Activated CD4-positive, alpha-beta T cell treated with anti-CD3 and anti-CD28 coated beads, Interleukin-2, amount 50 U/mL, for 16 hours (primary cell): ENCODE measurements around the gene HFE.
"Not testable (repeated sequence)": the region's sequence is repeated elsewhere in the genome, so short reads cannot be mapped to it uniquely, and the experiment has no call there.

Experiments used
- DNase-seq: peaks from one replicate; pipeline ENCODE4 v3.0.0-alpha.2; 2020

Gene HFE

GRCh38 chr6:26064619-26065257, 22.5 kb upstream of the HFE start:
- DNase-seq = peak; percentile 64

GRCh38 chr6:26065952-26066380, 21.3 kb upstream of the HFE start:
- DNase-seq = peak; percentile 83

- no peak for DNase-seq
Observed at GRCh38 chr6:26067367-26067766, 19.9 kb upstream of the HFE start.

- no peak for DNase-seq
Observed at GRCh38 chr6:26068036-26068435, 19.2 kb upstream of the HFE start.

GRCh38 chr6:26071135-26071534, 16.1 kb upstream of the HFE start:
- DNase-seq = no peak

GRCh38 chr6:26075063-26075717, 12.0 kb upstream of the HFE start:
- DNase-seq = no peak

GRCh38 chr6:26078066-26078465, 9.2 kb upstream of the HFE start:
- DNase-seq = not testable (repeated sequence)

- not testable (repeated sequence) for DNase-seq
Observed at GRCh38 chr6:26081096-26081495, 6.1 kb upstream of the HFE start.

- peak; percentile 10 for DNase-seq
Observed at GRCh38 chr6:26086211-26086610, 1.0 kb upstream of the HFE start.

GRCh38 chr6:26088344-26088743, 1.1 kb downstream of the HFE start:
- DNase-seq = no peak

GRCh38 chr6:26089272-26089671, 2.0 kb downstream of the HFE start:
- no peak for DNase-seq

GRCh38 chr6:26092443-26092842, 5.2 kb downstream of the HFE start:
- no peak for DNase-seq

- no peak for DNase-seq
Observed at GRCh38 chr6:26094036-26094435, 6.8 kb downstream of the HFE start.

- peak; percentile 68 for DNase-seq
Observed at GRCh38 chr6:26097268-26097875, 10.1 kb downstream of the HFE start.

- DNase-seq = no peak
Observed at GRCh38 chr6:26103141-26103769, 16.0 kb downstream of the HFE start.

GRCh38 chr6:26103770-26104456, 16.7 kb downstream of the HFE start:
- peak; percentile 97 for DNase-seq

GRCh38 chr6:26104457-26105108, 17.4 kb downstream of the HFE start:
- no peak for DNase-seq

- DNase-seq = no peak
Observed at GRCh38 chr6:26105109-26105730, 18.0 kb downstream of the HFE start.

- DNase-seq = no peak
Observed at GRCh38 chr6:26105842-26106241, 18.6 kb downstream of the HFE start.

- no peak for DNase-seq
Observed at GRCh38 chr6:26107935-26108334, 20.7 kb downstream of the HFE start.

- no peak for DNase-seq
Observed at GRCh38 chr6:26109772-26110171, 22.5 kb downstream of the HFE start.

GRCh38 chr6:26113570-26113969, 26.3 kb downstream of the HFE start:
- DNase-seq = no peak
